HCT116 (cell line): ENCODE data around the gene VAV1. TPM values are rescaled to one million over a fixed set of nuclear protein-coding genes. Genes with fewer than 3 reads are reported as not detected.

Experiments used
- ATAC-seq: fragments of 200-7000 bp; cut with Tn5 transposase; 2 replicates; pipeline ENCODE4 v1.9.1; 2020; ENCODE audit warnings: mild to moderate bottlenecking, moderate library complexity
- BruUV-seq: library from RNA; stranded (reverse); fragments of 400-500 nt; replicated peaks from 2 replicates; lab custom pipeline; 2021; lab: Mats Ljungman, UMichigan
- CTCF ChIA-PET: fragments of 300-600 bp; sonication (Branson Sonifier 250); formaldehyde crosslinking; loops from one replicate; lab custom pipeline; 2021; ENCODE audit warnings: antibody characterized with exemption; lab: Charles Lee
- POLR2A ChIA-PET: fragments of 300-600, 350-600 bp; sonication (Branson Sonifier 250); formaldehyde crosslinking; loops from one replicate; lab custom pipeline; 2021; ENCODE audit warnings: antibody characterized with exemption; lab: Charles Lee
- RAD21 ChIA-PET, 2 experiments: fragments of 300-600 bp; sonication (Branson Sonifier 250); formaldehyde crosslinking; loops; one replicate each; lab custom pipeline; 2023; ENCODE audit warnings: low total read pairs in 2 of 2; ENCODE audit not compliant: uncharacterized antibody in 2 of 2, unreplicated experiment in 2 of 2, low non-redundant PET in 1 of 2; lab: Charles Lee
- DNase-seq: peaks from one replicate; pipeline ENCODE4 v3.0.0-alpha.2; 2010; ENCODE audit warnings: low read depth, low spot score
- H2AFZ ChIP-seq: fragments of 200-600 bp; shearing (Covaris generic), sonication (generic); 2 replicates; pipeline ENCODE4 v1.6.1; 2017; ENCODE audit warnings: low read depth, mixed run types, mixed read lengths, antibody characterized with exemption, low read length; ENCODE audit not compliant: poor library complexity, severe bottlenecking
- H3K27ac ChIP-seq: 2 replicates; pipeline ENCODE4 v1.5.1; 2012; ENCODE audit warnings: low read depth, low read length
- H3K27me3 ChIP-seq: fragments of 200-600 bp; sonication (generic); 2 replicates; pipeline ENCODE4 v1.6.1; 2016; ENCODE audit warnings: mixed run types, low read length, mixed read lengths; ENCODE audit not compliant: insufficient read depth
- H3K36me3 ChIP-seq, 2 experiments: fragments of 200-500 bp in 1 of 2; fragments of 200-600 bp in 1 of 2; sonication (Bioruptor generic) in 1 of 2; sonication (generic) in 1 of 2; 2 replicates each; pipeline versions ENCODE4 v1.5.1 to v1.6.1; 2014 to 2016; ENCODE audit warnings: low read length in 2 of 2, inconsistent platforms in 1 of 2, mixed read lengths in 1 of 2, mixed run types in 1 of 2; ENCODE audit not compliant: insufficient read depth in 2 of 2, control insufficient read depth in 1 of 2
- H3K4me1 ChIP-seq, 2 experiments: fragments of 200-600 bp in 1 of 2; sonication (generic) in 1 of 2; 2 replicates each; pipeline versions ENCODE4 v1.5.1 to v1.6.1; 2012 to 2017; ENCODE audit warnings: low read length in 2 of 2, inconsistent platforms in 1 of 2, mild to moderate bottlenecking in 1 of 2, mixed read lengths in 1 of 2, mixed run types in 1 of 2, moderate library complexity in 1 of 2; ENCODE audit not compliant: insufficient read depth in 2 of 2, control insufficient read depth in 1 of 2
- H3K4me2 ChIP-seq: fragments of 200-600 bp; sonication (generic); 2 replicates; pipeline ENCODE4 v1.6.1; 2017; ENCODE audit warnings: mixed run types, low read length, mixed read lengths
- H3K4me3 ChIP-seq, 2 experiments: fragments of 200-600 bp in 1 of 2; sonication (generic) in 1 of 2; replicated peaks in 1 of 2; 2 replicates each; pipeline ENCODE4 v1.5.1; 2011 to 2016; ENCODE audit warnings: low read length in 2 of 2, control low read depth in 1 of 2, low read depth in 1 of 2, mild to moderate bottlenecking in 1 of 2, mixed read lengths in 1 of 2, mixed run types in 1 of 2
- H3K79me2 ChIP-seq: fragments of 200-600 bp; sonication (generic); 2 replicates; pipeline ENCODE4 v1.6.1; 2017; ENCODE audit warnings: mild to moderate bottlenecking, mixed run types, low read length, moderate library complexity, mixed read lengths; ENCODE audit not compliant: insufficient read depth
- H3K9ac ChIP-seq: fragments of 200-600 bp; sonication (generic); 2 replicates; pipeline ENCODE4 v1.6.1; 2016; ENCODE audit warnings: low read length, mixed read lengths
- H3K9me2 ChIP-seq: fragments of 200-600 bp; sonication (generic), shearing (Covaris generic); 2 replicates; pipeline ENCODE4 v1.6.1; 2017; ENCODE audit warnings: mixed run types, mild to moderate bottlenecking, moderate library complexity; ENCODE audit not compliant: insufficient read depth
- H3K9me3 ChIP-seq, 2 experiments: fragments of 200-500 bp in 1 of 2; fragments of 200-600 bp in 1 of 2; sonication (Bioruptor generic) in 1 of 2; sonication (generic) in 1 of 2; 2 replicates each; pipeline ENCODE4 v1.6.1; 2014 to 2017; ENCODE audit warnings: low read length in 2 of 2, mixed read lengths in 2 of 2, inconsistent platforms in 1 of 2, low read depth in 1 of 2, mild to moderate bottlenecking in 1 of 2, mixed run types in 1 of 2, moderate library complexity in 1 of 2; ENCODE audit not compliant: control insufficient read depth in 1 of 2, insufficient read depth in 1 of 2
- H4K20me1 ChIP-seq: fragments of 200-600 bp; sonication (generic), shearing (Covaris generic); 2 replicates; pipeline ENCODE4 v1.6.1; 2017; ENCODE audit warnings: mixed run types, mild to moderate bottlenecking, moderate library complexity; ENCODE audit not compliant: insufficient read depth
- CEBPB ChIP-seq: IDR thresholded peaks from 2 replicates; pipeline ENCODE4 v1.6.1; 2012; ENCODE audit warnings: low read depth
- EGR1 ChIP-seq: IDR thresholded peaks from 2 replicates; pipeline ENCODE4 v1.6.1; 2012; ENCODE audit warnings: low read depth
- ELF1 ChIP-seq: IDR thresholded peaks from 2 replicates; pipeline ENCODE4 v1.6.1; 2012; ENCODE audit warnings: low read depth, borderline replicate concordance
- EZH2phosphoT487 ChIP-seq: fragments of 200-600 bp; IDR thresholded peaks from 2 replicates; pipeline ENCODE4 v1.6.1; 2018; ENCODE audit warnings: antibody characterized with exemption, borderline replicate concordance
- FOSL1 ChIP-seq: IDR thresholded peaks from 2 replicates; pipeline ENCODE4 v1.6.1; 2012; ENCODE audit warnings: low read depth
- POLR2AphosphoS5 ChIP-seq: IDR thresholded peaks from 2 replicates; pipeline ENCODE4 v1.6.1; 2011; ENCODE audit warnings: mild to moderate bottlenecking, low read depth, low read length, moderate library complexity
- SRF ChIP-seq: IDR thresholded peaks from 2 replicates; pipeline ENCODE4 v1.6.1; 2012; ENCODE audit warnings: low read depth
- TCF7L2 ChIP-seq: IDR thresholded peaks from 2 replicates; pipeline ENCODE4 v1.7.0; 2011; ENCODE audit warnings: borderline replicate concordance, inconsistent platforms; ENCODE audit not compliant: insufficient read depth, insufficient read length; ENCODE audit errors: extremely low read depth
- ZBTB33 ChIP-seq: IDR thresholded peaks from 2 replicates; pipeline ENCODE4 v1.6.1; 2011; ENCODE audit warnings: mild to moderate bottlenecking, low read length, moderate library complexity; ENCODE audit not compliant: insufficient replicate concordance; ENCODE audit errors: extremely low read depth
- ZFX ChIP-seq: fragments of 450-650 bp; IDR thresholded peaks from 2 replicates; pipeline ENCODE4 v1.6.1; 2017
- ZNF274 ChIP-seq: fragments of 200-500 bp; sonication (Bioruptor generic); IDR thresholded peaks from 2 replicates; pipeline ENCODE4 v1.6.1; 2014; ENCODE audit warnings: mild to moderate bottlenecking, low read depth, low read length, inconsistent platforms
- intact Hi-C: fragments of 100-400 bp; cut with micrococcal nuclease; formaldehyde crosslinking; loops from 2 replicates; pipeline ENCODE4 v1.10.0; 2022
- total RNA-seq: library from RNA; stranded (reverse); gene quantifications from one replicate; pipeline ENCODE4 v1.2.1, GENCODE V29; 2021; ENCODE audit not compliant: unreplicated experiment
- TF ChIP-seq, protein P1 (sequence below): IDR thresholded peaks from 2 replicates; pipeline ENCODE4 v1.6.1; 2012

VAV1 gene
- total RNA-seq, 1 experiment from 2014 or later: 20.6 TPM

- Histone ChIP-seq H2AFZ (no peak overlapping the region), H3K27me3 (no peaks in the 10 kb centered on the region), H4K20me1 (no peaks in the 10 kb centered on the region), H3K9ac (no peak overlapping the region), H3K4me2 (no peak overlapping the region), H3K9me3 (no peaks in the 10 kb centered on the region), H3K4me3 (no peak overlapping the region), H3K36me3 (no peaks in the 10 kb centered on the region), H3K9me2 (no peaks in the 10 kb centered on the region), H3K27ac (no peak overlapping the region), H3K79me2 (no peaks in the 10 kb centered on the region), H3K4me1 (no peaks in the 10 kb centered on the region)
- ChIA-PET POLR2A (no interaction called here), CTCF (no interaction called here), RAD21 (no interaction called here)
- ATAC-seq (no peak), DNase-seq (no peak)
- BruUV-seq: no TSS peak
- intact Hi-C loops: no loop called here
- TF ChIP-seq ZBTB33 (no peak), FOSL1 (no peak), ZFX (no peak), POLR2AphosphoS5 (no peak), SRF (no peak), CEBPB (no peak), ZNF274 (no peak), TCF7L2 (no peak), ELF1 (no peak), EGR1 (no peak), EZH2phosphoT487 (no peak)
- TF ChIP-seq, protein P1, sequence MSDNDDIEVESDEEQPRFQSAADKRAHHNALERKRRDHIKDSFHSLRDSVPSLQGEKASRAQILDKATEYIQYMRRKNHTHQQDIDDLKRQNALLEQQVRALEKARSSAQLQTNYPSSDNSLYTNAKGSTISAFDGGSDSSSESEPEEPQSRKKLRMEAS: no peak
These were observed 101.4 kb downstream of the VAV1 start for GRCh38 chr19:6873708-6874431.
